K562 treated with DMSO at 1 percent for 12 hours (cell line): ENCODE measurements around the gene C7orf57. TPM values are rescaled to one million over a fixed set of nuclear protein-coding genes. Genes with fewer than 3 reads are reported as not detected.

Experiments
- total RNA-seq: library from RNA; unstranded; fragments of 300-600 nt; gene quantifications from 2 replicates; pipeline ENCODE4 v1.2.3, GENCODE V29; 2022; ENCODE audit not compliant: insufficient read depth

C7orf57 gene
- total RNA-seq = not detected in 2 replicates

DNA sequence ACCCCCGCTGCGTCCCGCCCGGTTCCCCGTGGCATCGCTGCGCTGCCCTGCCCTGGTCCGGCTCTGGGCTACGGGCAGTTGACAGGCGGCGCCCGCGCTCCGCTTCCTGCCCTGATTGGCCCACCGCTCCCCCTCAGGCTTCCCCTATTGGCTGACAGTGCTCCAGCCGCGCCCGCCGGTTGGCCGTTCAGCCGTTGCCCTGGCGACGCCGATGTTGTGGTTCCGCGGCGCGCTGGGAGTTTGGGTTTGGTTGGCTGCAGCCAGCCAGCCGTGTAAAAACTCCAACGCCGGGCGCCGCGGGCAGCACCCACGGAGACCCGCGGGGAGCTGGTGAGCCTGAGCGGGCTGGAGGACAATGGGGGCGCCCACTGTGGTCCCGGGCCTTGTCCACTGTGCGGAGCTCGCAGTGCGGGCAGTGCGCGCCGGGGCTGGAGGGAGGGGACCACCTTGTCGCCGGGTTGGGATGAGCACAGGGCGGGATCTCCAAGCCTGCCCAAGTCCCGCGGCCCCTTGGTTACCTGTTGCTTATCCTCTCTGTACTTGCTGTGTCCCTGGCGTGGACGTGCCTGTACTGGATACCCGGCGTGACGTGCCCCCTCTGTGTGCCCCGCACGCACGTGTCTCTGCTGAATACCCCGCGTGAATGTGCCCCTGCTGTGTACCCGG, at the start of gene C7orf57:
Gene C7orf57, plus strand, starts transcription at position 243 of the 666 bp plus-strand sequence. CDS start 766 bp downstream, outside the sequence.

DNA sequence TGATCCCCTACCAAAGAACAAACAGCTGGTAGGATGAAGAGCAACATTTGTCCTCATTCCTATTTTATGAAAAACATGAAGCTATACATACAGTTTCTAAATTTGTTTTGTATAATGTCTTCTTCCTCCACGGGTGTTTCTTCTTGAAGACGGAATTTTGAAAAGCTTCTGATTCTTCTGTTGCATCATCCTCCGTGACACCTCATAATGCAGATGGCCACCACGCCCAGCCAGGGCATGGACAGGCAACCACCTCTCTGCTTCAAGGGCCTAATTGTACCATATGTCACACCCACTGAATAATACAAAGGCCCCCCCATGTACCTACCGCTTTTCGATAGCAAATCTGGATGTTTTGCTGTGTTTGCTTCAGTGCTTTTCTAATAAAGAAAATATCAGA, 6.4 kb upstream of the C7orf57 start, which contains the start of gene SUN3:
Gene SUN3, minus strand, starts transcription at position 170 of the 400 bp plus-strand sequence. Its CDS starts 169 bp downstream, at position 1.

DNA sequence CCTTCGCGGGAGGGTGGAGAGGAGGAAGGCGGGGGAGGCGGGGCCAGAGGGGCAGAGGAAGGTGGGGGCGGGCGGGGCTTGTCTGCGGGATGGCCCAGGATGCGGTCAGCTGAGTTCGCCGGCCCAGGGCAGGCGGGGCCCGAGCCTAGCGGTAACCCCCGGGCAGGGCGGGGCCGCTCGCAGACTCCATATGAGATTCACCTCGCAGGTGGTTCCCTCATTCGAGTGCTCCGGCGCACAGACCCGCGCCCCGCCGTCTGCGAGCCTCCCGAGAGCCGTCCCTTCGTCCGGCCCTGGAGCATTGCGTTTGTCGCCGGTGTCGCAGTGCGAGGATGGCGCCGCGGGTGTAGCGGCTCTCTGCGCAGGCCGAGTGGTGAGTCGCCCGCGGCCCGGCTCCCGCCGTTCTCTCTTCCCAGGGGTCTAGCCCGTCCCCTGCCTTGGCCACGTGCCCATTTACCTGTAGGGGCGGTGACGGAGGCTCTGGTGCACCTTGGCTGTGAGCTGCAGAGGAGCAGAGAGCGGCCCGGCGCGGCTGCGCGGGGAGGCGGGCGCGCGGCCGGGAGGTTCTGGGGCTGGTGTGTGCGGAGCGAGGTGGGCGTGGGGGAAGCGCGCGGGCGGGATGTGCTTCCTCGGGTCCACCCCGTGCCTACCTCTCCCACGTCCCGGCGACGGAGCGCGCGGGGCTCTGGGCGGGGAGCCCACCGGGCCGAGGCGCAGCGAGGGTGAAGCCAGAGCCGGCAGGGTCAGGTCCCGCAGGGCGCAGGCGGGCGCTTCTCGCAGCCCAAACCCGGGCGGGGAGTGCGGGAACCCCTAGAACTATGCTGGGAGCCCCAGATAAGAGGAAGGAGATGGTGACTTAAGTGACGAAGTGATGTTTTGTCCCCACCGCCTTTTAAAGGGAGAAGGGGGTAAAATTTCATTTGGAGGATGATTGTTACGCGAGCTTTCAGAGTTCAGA, 54.0 kb downstream of the C7orf57 start, which contains the start of gene UPP1:
Gene UPP1, plus strand, starts transcription at position 220 of the 958 bp plus-strand sequence. CDS start 5,519 bp downstream, outside the sequence.

Other genes with a start within 250 kb of the C7orf57 start
- gene PKD1L1, start 87.1 kb upstream of the C7orf57 start, total RNA-seq = not detected in 2 replicates
- gene HUS1, start 55.9 kb upstream of the C7orf57 start, total RNA-seq = 10.1 and 14.2 TPM in 2 replicates
- gene SUN3, start 6.4 kb upstream of the C7orf57 start, total RNA-seq = 0.67 TPM in 1 of 2 replicates, not detected in the other
- 21.5 and 28.9 TPM in 2 replicates for gene UPP1, start 53.7 kb downstream of the C7orf57 start, total RNA-seq
- 1.2 TPM in 1 of 2 replicates, not detected in the other for gene ABCA13, start 135.9 kb downstream of the C7orf57 start, total RNA-seq